Left kidney (tissue), 2 donors: ENCODE measurements around the gene CPT1C. TPM values are rescaled to one million over a fixed set of nuclear protein-coding genes. Genes with fewer than 3 reads are reported as not detected.
A peak's percentile ranks its signal among the peaks of the same experiment; 100 is the strongest.

Source experiments
- DNase-seq: peaks from one replicate; pipeline ENCODE4 v3.0.0-alpha.2; 2013
- polyA plus RNA-seq: library from polyadenylated mRNA; unstranded; fragments of 120-200 nt; gene quantifications from one replicate; pipeline ENCODE4 v1.2.1, GENCODE V29; 2013; ENCODE audit not compliant: insufficient read length

CPT1C gene
- polyA plus RNA-seq, 1 donor: 11.5 TPM

DNA sequence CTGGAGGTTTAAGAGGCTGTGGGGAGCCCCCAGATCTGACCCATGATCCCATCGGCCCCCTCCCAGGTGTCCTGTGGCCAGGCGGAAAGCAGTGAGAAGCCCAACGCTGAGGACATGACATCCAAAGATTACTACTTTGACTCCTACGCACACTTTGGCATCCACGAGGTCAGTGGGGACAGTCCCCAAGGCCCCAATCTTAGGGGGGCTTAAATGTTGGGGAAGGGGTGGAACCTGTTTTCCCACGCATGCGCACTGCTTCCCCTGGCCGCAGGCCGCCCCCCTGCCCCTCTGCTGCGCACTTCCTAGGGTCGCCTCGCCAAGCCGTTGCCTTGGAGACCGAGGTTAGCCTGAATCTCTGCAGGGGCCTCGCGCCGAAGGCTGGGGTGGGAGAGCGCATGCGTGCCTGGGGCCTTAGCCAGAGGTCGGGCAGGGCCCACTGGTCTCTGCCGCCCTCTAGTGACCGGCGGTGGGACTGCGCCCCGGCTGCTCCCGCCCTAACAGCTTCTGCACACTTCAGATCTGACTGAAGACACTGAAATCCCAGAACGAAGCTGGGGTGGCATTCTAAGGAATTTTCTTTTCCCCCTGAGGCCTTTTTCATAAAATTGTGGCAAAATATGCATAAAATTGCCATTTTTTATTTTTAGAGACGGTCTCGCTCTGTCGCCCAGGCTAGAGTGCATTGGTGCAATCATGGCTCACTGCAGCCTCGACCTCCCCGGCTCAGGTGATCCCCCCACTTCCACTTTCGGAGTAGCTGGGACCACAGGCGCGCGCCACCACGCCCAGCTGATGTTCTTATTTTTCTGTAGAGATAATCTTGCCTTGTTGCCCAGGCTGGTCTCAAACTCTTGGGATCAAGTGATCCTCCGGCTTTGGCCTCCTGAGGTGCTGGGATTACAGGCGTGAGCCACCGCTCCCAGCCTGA is 10.2 kb upstream of the CPT1C start:
- peak; percentile 92 for DNase-seq

DNA sequence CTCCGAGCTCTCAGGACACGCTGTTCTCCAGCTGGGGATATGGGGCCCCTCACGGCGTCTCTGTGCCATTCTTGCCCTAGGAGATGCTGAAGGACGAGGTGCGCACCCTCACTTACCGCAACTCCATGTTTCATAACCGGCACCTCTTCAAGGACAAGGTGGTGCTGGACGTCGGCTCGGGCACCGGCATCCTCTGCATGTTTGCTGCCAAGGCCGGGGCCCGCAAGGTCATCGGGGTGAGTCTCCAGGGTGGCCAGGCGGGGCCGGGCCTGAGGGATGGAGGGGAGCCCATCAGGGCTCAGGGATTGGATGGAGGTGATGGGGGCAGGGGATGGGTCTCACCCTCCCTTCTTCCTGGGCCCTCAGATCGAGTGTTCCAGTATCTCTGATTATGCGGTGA is 9.1 kb upstream of the CPT1C start:
- no peak for DNase-seq

DNA sequence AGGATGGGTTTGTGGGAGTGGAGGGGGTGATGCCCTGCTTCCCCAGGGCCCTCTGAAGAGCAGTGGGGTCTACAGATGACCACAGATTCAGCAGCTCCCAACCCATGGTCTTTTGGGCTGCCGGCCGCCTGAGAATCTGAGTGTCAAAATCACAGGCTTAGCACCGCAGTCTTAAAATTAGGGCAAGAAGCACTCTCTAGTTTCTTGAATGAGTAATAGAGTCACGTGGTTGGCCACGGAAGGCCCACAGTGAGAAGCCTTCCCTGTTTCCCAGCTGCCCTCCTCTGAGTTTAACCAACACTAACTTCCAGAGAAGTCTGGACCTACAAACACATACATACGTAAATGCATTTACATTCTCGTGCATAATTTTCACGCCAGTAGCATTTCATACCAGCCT is 8.6 kb upstream of the CPT1C start:
- DNase-seq: no peak

DNA sequence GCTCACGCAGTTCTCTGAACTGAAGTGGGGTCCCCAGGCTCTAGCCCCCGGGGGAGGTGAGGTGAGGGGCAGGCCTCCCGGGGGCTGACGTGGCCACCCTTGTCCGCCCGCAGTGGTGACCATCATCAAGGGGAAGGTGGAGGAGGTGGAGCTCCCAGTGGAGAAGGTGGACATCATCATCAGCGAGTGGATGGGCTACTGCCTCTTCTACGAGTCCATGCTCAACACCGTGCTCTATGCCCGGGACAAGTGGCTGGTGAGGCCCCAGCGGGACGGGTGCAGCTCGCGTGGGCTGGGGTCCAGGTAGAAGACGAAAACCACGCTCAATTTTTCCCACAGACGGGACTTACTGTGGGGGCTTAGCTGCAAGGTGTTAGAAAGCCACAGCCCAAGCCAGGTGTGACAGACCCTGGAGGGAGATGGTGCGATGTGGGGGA is 7.1 kb upstream of the CPT1C start:
- DNase-seq: no peak

DNA sequence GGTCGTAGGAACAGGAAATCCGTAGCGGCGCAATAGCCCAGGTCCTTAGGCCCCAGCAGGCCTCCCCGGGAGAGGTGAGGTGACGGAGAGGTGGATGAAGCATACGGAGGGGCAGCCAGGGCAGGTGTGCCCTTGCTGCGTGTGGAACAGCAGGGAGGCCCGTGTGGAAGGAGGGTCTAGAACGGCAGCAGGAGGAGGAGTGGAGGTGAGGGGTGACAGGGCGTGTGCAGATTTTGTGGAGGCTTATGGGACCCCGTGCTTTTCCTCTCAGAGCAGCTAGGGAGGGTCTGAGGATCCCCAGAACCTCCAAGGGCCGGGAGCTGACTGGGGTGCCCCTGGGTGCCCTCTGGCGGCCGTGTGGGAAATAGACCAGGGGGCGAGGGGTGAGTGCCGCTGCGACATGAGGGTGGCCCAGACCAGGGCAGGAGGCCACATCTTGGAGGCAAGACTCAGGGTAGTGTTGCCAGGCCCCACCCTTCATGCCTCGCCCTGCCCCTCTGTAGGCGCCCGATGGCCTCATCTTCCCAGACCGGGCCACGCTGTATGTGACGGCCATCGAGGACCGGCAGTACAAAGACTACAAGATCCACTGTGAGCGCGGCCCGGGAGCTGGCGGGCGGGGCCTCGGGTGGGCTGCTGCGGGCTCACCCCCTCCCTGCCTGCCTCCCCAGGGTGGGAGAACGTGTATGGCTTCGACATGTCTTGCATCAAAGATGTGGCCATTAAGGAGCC is 6.5 kb upstream of the CPT1C start:
- no peak for DNase-seq

DNA sequence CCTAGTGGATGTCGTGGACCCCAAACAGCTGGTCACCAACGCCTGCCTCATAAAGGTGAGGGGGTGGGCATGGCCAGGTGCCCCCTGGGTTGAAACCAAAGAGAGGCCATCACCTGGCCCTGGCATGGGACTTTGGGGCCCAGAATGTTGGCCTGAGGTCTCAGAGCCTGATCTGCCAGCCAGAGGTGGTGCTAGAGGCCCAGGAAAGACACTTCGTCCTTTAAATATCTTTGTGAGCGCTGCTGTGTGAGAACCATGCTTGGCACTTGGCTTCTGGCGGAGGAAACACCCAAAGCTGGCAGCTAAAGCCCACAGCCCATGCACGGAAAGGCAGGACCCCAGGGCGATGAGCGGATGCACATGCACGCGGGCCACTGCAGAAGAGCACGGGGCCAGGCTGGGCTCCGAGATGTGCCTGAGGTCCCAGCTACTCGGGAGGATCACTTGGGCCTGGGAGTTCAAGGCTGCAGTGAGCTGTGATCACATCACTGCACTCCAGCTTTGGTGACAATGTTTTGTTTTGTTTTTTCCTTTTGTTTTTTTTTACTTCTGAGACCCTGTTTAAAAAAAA is 5.8 kb upstream of the CPT1C start:
- DNase-seq: no peak

DNA sequence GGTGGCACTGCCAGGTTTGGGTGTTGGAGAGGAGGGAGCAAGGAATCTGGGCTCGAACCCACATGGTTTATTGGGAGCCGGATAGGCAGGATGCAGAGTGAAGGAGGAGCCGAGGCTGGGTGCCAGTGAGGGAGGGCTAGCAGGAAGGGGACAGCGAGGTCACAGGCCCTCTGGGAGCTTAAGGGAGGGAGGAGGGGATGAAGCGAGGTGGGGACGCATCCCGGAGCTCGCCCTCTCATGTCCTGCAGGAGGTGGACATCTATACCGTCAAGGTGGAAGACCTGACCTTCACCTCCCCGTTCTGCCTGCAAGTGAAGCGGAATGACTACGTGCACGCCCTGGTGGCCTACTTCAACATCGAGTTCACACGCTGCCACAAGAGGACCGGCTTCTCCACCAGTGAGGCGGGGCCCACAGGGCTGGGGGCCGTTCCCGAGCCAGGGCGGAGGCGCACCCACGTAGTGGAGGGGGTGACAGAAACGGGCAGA is 5.0 kb upstream of the CPT1C start:
- no peak for DNase-seq

DNA sequence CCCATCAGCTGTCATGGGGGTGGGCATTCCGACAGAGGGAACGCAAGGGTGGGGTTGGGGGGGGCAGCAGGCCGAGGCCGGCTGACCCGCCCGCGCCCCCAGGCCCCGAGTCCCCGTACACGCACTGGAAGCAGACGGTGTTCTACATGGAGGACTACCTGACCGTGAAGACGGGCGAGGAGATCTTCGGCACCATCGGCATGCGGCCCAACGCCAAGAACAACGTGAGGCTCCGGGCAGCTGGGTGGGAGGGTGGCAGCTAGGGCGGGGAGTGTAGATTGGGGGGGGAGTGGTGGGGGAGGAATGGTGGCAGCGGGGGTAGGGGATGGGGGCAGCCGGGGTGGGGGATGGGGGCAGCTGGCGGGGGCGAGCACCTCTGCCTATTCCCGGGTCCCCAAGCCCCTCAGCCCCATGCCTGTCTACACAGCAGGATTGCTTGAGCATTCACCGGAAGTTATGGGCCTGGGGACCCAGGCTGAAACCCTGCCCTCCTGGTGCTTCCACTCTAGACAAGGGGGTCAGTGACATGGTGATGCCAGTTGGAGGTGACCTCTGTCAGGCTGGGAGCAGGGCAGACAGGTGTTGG is 4.3 kb upstream of the CPT1C start:
- DNase-seq: no peak

DNA sequence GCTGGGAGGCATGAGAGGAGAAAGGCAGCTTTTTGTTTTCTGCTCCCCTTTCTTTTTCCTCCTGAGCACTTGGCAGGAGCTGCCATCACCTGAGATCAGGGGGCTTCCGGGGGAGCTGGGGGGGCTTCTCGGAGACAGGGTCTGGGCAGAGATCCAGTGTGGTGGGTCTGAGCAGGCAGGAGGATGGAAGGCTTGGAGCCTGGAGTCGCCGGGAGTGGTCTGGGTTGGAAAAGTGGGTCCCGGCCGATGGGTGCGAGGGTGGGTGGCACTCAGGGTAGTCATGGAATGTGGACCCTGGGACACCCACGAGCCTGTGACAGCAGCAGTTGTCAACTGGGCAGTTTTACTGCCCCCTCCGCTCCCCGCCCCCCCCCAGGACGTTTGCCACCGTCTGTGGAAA is 3.8 kb upstream of the CPT1C start:
- DNase-seq: no peak

DNA sequence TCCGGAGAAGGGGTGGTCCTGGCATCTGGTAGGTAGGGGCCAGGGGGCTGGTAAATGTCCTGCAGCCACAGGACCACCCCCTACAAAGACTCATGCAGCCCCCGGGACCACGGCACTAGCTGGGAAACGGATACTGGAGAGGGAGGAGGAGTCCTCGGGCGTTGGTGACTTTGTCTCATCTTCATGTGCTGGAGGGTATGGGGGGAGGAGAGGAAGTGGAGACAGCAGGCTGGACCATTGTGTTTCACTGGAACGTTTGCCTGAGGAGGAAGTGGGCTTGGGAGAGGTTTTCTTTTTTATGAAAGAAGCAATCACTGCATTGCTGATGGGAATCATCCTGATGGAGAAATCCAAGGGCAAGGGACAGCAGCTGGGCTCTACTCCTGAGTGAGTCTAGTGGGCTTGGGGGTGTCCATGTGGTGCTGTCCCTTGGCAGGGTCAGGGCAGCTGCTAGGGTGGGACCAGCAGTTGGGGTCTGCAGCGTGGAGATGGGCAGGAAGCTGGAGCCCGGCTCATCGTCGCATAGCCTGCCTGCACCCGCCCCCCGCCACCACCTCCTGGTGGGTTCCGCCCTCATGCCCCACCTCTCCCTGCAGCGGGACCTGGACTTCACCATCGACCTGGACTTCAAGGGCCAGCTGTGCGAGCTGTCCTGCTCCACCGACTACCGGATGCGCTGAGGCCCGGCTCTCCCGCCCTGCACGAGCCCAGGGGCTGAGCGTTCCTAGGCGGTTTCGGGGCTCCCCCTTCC is 3.2 kb upstream of the CPT1C start:
- DNase-seq: no peak

DNA sequence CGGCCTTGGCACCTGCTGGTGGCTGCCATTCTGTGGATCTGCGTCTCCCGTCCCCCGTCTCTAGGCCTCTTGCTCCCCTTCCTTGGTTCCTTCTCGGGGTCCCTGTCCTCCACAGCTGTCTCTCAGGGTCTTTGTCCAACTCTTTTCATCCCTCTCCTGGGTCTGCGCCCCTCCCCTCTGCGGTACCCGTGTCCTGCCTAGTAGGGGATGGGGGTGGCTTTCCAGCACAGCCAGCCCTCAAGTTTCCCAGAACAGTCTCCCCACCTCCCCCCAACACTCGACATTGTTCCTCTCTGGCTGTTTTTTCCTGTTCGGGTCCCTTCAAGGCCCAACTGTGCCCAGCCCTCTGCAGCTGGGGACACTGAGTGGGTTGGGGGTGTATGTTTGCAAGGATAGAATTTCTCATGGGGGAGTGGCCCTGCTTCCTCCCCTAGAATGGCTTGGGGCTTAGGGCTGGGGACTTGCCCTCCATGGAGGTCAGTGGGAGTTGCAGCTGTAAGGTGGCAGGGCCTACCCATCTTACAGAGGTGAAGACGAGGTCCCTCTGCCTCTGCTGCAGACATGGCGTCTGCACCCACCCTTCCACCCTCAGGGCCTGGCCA is 2.3 kb upstream of the CPT1C start:
- DNase-seq: no peak

DNA sequence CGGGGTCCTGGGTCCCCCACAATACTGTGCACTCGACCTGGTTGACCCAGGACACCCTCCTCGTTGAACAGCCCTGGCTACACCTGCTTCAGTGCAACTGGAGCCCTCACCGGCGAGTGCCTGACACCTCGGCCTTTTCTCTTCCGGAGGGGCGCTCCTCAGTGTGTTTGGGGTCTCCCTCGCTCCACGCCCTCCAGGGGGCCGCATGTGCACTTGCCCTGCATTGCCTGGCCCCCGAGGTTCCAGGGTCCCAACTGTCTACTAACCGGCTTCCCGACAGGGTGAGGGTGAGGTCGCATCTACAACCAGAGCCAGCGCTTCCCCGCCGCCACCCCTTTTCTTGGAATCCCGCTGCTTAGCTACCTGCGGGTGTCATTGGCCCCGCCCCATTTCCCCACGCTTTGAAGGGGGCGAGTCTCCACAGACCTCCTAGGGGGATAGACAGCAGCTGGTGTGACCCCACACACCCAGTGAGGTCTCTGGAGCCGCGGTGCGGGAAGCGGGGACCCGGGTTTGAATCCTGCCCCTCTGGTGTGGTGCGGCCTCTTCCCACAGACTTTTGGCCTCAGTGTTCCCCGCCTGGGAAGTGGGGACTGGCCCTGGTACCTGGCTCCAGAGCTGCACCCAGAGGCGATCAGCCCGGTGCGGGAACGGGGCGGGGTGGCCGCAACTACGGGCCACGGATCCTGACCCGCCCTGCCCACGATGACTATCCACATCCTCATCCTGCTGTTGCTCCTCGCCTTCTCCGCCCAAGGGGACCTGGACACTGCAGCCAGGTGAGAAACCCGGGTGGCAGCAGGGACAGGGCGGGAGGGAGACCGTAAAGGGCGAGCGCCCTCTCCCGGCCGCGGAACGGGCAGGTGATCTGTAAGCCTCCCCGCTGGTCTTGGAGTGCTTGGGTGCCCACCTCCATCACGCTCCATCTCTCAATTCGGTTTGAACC is 1.5 kb upstream of the CPT1C start, which contains the start of gene ADM5:
Gene ADM5, plus strand, starts transcription at position 462 of the 946 bp plus-strand sequence. Its CDS starts 244 bp downstream, at position 706.
- DNase-seq: no peak

DNA sequence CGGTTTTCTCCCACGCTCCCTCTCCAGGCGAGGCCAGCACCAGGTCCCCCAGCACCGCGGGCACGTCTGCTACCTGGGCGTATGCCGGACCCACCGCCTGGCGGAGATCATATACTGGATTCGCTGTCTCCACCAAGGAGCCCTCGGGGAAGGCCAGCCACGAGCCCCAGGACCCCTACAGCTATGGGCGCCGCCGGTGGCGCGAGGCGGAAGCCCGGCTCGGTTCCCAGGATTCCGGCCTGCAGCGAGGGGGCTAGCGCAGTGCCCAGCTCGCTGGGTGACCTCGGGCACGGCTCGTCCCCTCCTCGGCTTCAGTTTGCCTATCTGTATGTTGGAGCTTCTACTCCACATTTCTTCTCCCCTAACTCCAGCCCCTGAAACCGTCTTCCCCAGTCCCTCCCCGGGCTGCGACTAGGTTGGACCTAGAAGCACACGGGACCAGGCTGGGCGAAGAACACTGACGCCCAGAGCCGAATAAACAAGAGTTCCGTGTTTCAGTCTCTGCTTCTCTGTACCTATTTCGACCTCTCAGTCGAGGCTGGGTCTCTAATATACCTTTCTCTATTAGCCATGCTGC is 749 bp upstream of the CPT1C start:
- DNase-seq: no peak

DNA sequence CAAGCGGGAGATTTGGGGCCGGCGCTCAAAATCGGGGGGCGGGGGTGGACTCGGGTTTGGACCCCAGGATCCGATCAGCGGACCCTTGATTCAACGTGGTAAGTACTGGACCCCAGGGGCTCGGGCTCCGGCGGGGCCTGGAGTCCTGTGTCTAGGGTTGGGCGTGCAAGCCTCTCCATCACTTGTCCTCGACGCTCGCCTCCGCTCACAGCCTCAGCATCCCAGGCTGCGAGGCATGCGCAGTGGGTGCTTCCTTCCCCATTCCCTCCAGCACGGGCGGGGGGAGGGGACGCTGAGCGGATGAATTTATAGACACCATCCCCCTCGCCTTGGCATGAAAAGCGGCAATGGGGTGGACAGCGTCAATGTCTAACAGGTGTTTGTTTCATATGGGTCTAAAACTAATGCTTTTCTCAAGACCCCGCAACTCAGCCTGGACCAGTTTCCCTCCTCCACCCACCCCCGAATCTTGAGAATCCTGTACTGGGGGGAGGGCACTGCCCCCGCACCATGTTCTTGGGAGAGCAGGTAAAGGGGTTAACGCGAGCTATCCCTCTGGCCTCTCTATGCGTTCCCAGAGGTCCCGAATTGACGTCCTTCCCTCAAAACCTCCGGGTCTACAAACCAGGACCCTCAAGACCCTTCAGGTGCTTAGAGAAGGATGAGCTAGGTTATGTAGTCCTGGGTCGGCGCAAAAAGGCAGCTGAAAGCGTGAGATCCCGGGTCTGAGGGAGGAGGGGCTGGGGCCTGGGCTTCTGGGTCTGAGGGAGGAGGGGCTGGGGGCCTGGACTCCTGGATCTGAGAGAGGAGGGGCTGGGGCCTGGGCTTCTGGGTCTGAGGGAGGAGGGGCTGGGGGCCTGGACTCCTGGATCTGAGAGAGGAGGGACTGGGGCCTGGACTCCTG is 579 bp downstream of the CPT1C start:
- DNase-seq: peak; percentile 75

DNA sequence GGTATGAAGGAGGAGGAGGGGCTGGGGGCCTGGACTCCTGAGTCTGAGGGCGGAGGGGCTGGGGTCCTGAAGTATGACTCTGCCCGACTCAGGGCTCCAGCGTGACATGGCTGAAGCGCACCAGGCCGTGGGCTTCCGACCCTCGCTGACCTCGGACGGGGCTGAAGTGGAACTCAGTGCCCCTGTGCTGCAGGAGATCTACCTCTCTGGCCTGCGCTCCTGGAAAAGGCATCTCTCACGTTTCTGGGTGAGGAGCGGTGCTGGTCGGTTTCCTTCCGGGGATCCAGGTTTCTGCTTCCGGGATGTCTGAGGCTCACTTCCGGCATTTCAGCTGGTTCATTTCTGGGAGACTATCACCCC is 1.2 kb downstream of the CPT1C start:
- no peak for DNase-seq

DNA sequence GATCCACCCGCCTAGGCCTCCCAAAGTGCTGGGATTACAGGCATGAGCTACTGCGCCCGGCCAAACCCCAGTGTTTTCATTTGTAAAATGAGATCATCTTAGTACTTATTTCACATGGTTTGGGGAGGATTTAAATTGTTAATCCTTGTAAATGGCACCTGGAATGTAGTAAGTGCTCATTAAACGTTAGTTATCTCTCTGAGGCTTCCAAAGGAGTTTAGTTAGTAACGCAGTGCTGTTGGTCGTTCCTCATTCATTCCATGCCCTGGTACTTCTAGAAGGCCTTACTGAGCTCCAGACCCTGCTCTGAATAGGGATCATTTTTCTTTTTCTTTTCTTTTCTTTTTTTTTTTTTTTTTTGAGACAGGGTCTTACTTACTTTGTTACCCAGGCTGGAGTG is 5.2 kb downstream of the CPT1C start:
- no peak for DNase-seq

DNA sequence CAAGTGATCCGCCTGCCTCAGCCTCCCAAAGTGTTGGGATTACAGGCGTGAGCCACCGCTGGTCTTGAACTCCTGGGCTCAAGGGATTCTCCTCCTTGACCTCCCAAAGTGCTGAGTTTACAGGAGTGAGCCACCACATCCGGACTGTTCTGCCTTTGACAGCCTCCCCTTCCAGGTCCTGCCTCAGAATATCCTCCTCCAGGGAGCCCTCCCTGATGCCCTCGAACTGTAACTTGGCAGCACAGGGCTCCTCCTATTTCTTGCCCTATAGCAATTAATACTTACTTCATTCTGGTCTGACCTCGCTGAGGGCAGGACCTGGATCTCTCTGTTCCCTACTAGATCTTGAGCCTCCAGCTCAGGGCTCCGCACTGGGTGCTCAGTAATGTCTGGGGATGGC is 5.9 kb downstream of the CPT1C start:
- no peak for DNase-seq

DNA sequence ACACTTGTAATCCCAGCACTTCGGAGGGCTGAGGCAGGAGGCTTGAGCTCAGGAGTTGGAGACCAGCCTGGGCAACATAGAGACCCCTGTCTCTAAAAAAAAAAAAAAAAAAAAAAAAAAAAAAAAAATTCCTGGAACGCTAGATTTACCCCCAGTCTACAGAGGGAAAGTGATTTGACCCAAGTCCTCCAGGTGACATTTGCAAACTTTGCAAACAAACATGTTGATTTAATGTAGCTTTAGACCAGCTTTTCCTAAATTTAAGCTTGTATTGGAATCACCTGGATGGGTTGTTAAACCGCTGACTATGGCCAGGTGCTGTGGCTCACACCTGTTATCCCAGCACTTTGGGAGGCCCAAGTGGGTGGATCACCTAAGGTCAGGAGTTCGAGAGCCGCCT is 8.4 kb downstream of the CPT1C start:
- no peak for DNase-seq

DNA sequence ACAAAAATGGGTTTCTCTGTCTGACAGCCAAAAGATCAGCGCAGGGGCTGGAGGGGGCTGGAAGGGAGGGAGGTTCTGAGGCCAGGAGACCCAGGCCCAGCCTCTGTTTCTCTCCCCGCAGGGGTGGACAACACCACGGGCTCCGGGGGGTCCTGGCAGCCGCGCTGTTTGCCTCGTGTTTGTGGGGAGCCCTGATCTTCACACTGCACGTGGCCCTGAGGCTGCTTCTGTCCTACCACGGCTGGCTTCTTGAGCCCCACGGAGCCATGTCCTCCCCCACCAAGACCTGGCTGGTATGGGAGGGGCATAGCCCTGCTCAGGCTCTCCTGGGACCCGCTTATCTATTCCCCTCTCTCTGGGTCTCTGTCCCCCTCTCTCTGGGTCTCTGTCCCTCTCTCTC is 9.6 kb downstream of the CPT1C start:
- DNase-seq: no peak
